SK-N-SH treated with all-trans-retinoic acid at 6 μM for 48 hours (cell line): ENCODE data around the gene ADGRV1.

ENCODE experiments used
- ATAC-seq: fragments of 200-7000 bp; cut with Tn5 transposase; 3 replicates; pipeline ENCODE4 v1.9.1; 2020; ENCODE audit warnings: mild to moderate bottlenecking, moderate library complexity
- ARNTL ChIP-seq: fragments of 450-650 bp; formaldehyde crosslinking; IDR thresholded peaks from 2 replicates; pipeline ENCODE4 v1.5.0; 2020; ENCODE audit warnings: low read depth, mild to moderate bottlenecking, moderate library complexity, borderline replicate concordance
- BACH2 ChIP-seq: fragments of 250-450 bp; sonication (Bioruptor Pico); IDR thresholded peaks from 2 replicates; pipeline ENCODE4 v1.9.0; 2021; ENCODE audit warnings: mild to moderate bottlenecking, borderline replicate concordance
- CREB5 ChIP-seq: fragments of 250-450 bp; sonication (Bioruptor Pico); IDR thresholded peaks from 2 replicates; pipeline ENCODE4 v1.5.1; 2020; ENCODE audit warnings: low read depth, mild to moderate bottlenecking, moderate library complexity
- CSDC2 ChIP-seq: fragments of 250-450 bp; sonication (Bioruptor Pico); IDR thresholded peaks from 2 replicates; pipeline ENCODE4 v1.5.0; 2020; ENCODE audit warnings: mild to moderate bottlenecking, moderate library complexity
- CSRNP3 ChIP-seq: fragments of 250-450 bp; sonication (Bioruptor Pico); IDR thresholded peaks from 2 replicates; pipeline ENCODE4 v1.5.1; 2021; ENCODE audit warnings: mild to moderate bottlenecking, moderate library complexity
- ESRRG ChIP-seq: fragments of 250-450 bp; sonication (Bioruptor Pico); IDR thresholded peaks from 2 replicates; pipeline ENCODE4 v1.6.1; 2021; ENCODE audit warnings: mild to moderate bottlenecking
- GLIS3 ChIP-seq: fragments of 250-450 bp; sonication (Bioruptor Pico); IDR thresholded peaks from 2 replicates; pipeline ENCODE4 v1.5.0; 2020; ENCODE audit warnings: mild to moderate bottlenecking, moderate library complexity
- ISL1 ChIP-seq: fragments of 250-450 bp; sonication (Bioruptor Pico); IDR thresholded peaks from 2 replicates; pipeline ENCODE4 v2.1.2; 2022; ENCODE audit warnings: mild to moderate bottlenecking, moderate library complexity
- OSR1 ChIP-seq: fragments of 250-450 bp; sonication (Bioruptor Pico); IDR thresholded peaks from 2 replicates; pipeline ENCODE4 v1.8.0; 2022; ENCODE audit warnings: moderate library complexity, mild to moderate bottlenecking, inconsistent platforms
- POU6F1 ChIP-seq: fragments of 250-450 bp; sonication (Bioruptor Pico); IDR thresholded peaks from 2 replicates; pipeline ENCODE4 v1.8.0; 2021; ENCODE audit warnings: low read depth, mild to moderate bottlenecking, moderate library complexity, borderline replicate concordance
- PPARA ChIP-seq: fragments of 250-450 bp; sonication (Bioruptor Pico); IDR thresholded peaks from 2 replicates; pipeline ENCODE4 v1.5.0; 2020; ENCODE audit warnings: mild to moderate bottlenecking, borderline replicate concordance
- TCF4 ChIP-seq: fragments of 250-450 bp; sonication (Bioruptor Pico); IDR thresholded peaks from 2 replicates; pipeline ENCODE4 v1.8.0; 2021; ENCODE audit warnings: mild to moderate bottlenecking, moderate library complexity, borderline replicate concordance
- TOX ChIP-seq: fragments of 250-450 bp; sonication (Bioruptor Pico); IDR thresholded peaks from 2 replicates; pipeline ENCODE4 v1.8.0; 2021; ENCODE audit warnings: mild to moderate bottlenecking, moderate library complexity, borderline replicate concordance
- ZFP3 ChIP-seq: fragments of 250-450 bp; sonication (Bioruptor Pico); IDR thresholded peaks from 2 replicates; pipeline ENCODE4 v1.5.0; 2020; ENCODE audit warnings: mild to moderate bottlenecking, moderate library complexity
- ZFP30 ChIP-seq: fragments of 450-650 bp; formaldehyde crosslinking; IDR thresholded peaks from 2 replicates; pipeline ENCODE4 v1.5.0; 2022; ENCODE audit warnings: mild to moderate bottlenecking, moderate library complexity
- ZNF565 ChIP-seq: fragments of 450-650 bp; formaldehyde crosslinking; conservative IDR thresholded peaks from 2 replicates; pipeline ENCODE4 v1.5.0; 2020; ENCODE audit warnings: low read depth, mild to moderate bottlenecking, moderate library complexity
- ZNF70 ChIP-seq: fragments of 450-650 bp; formaldehyde crosslinking; IDR thresholded peaks from 2 replicates; pipeline ENCODE4 v1.5.0; 2020; ENCODE audit warnings: mild to moderate bottlenecking, moderate library complexity
- ZNF8 ChIP-seq: fragments of 450-650 bp; formaldehyde crosslinking; IDR thresholded peaks from 2 replicates; pipeline ENCODE4 v1.5.0; 2020; ENCODE audit warnings: mild to moderate bottlenecking, moderate library complexity

The ADGRV1 gene

DNA sequence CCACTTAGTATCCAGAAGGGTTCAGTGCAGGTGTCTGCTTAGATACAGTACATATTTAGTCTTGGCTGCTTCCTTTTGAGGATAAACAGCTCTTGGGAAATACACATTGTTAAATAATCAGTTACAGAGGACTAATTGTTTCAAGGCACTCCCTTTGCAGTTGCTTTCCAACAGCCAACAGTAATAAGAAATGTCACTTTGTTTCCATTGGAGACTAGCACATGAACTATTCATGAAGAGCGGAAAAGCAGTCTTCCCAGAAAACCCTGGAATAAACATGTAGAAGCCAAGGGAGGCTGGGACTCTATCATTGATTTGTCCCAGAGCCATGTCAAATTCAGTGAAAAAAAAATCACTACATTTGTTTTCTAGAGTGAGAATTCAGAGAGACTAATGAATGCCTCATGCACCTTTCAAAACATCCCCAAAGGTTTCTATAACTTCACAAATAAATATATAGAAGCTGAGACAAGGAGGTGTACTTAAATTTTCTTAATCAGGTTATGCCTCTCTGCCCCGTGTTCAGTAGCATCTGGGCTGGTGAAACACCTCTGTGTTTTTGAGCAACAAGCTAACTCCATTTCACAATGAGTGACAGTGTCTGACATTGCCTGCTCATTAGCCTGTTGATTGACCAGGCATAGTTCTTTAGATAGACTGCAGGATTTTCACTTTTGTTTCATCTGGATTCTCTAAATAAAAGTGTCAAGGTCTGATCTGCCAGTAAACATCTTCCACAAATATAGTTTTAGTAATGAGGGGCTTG lies 553.1 kb downstream of the ADGRV1 start:
- ATAC-seq = no peak

DNA sequence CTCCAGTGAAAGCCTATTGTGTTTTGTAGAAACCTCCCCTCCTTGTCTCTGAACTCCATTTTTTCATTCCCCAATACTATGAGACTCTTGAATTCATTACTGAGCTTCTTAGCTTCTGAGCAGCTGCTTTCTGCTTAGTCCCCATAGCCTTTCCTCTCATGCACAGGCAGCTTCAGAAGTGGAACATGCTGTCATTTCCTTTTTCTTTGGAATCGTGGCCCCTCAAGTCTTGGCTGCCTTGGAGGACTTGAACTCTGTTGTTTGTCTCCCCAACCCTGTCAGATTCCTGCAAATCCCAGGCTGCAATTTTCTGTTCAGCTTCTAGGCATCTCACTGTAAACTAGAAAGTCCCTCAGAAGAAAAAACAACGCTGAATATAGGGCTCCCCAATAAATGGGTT lies 556.1 kb downstream of the ADGRV1 start:
- no peak for TF ChIP-seq CREB5 (CRISPR knock-in tag)
- TF ChIP-seq PPARA (CRISPR knock-in tag) = no peak
- TF ChIP-seq BACH2 = no peak
- no peak for TF ChIP-seq POU6F1 (CRISPR knock-in tag)
- no peak for TF ChIP-seq TCF4 (CRISPR knock-in tag)
- TF ChIP-seq ZFP30 = no peak
- no peak for TF ChIP-seq ZNF565 (CRISPR knock-in tag)
- TF ChIP-seq ISL1 = no peak
- no peak for ATAC-seq

More for the DNA sequence above, 553.1 kb downstream of the ADGRV1 start:
- TF ChIP-seq CSDC2 (CRISPR knock-in tag) = no peak
- no peak for TF ChIP-seq CREB5 (CRISPR knock-in tag)
- TF ChIP-seq TOX (CRISPR knock-in tag) = no peak
- TF ChIP-seq TCF4 (CRISPR knock-in tag) = no peak
- no peak for TF ChIP-seq ZNF565 (CRISPR knock-in tag)
- no peak for TF ChIP-seq OSR1 (CRISPR knock-in tag)
- no peak for TF ChIP-seq ZFP3

DNA sequence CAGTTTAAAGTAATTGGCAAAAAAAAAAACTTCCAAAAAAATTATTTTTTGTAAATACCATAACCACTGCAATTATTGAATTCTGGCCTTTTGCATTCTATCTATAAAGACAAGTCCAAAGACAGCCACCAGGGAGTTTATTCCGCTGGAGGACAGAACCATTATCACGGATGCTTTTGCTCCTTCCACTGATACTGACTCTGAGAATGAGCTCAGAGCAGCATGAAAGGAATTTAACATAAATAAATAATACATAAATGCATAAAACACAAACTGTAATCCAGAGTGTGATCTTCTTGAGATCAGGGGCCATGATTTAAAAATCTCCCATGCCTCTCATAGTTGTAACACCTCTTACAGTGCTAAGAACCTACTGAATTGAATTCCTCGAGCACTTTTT lies 559.8 kb downstream of the ADGRV1 start:
- ATAC-seq = no peak

More for the DNA sequence above, 559.8 kb downstream of the ADGRV1 start:
- TF ChIP-seq ZFP30 (no peak), POU6F1 (CRISPR knock-in tag) (no peak), ZNF565 (CRISPR knock-in tag) (no peak), TOX (CRISPR knock-in tag) (no peak), CSRNP3 (no peak), ZFP3 (no peak), BACH2 (no peak), ZNF8 (CRISPR knock-in tag) (no peak), CREB5 (CRISPR knock-in tag) (no peak), GLIS3 (CRISPR knock-in tag) (no peak), ZNF70 (CRISPR knock-in tag) (no peak), PPARA (CRISPR knock-in tag) (no peak), ARNTL (no peak), OSR1 (CRISPR knock-in tag) (no peak), ESRRG (CRISPR knock-in tag) (no peak)
